Tibial nerve (tissue), 4 donors: ENCODE measurements around the gene MRPL16.

ENCODE experiments used
- EP300 ChIP-seq, 2 donors: sonication (generic); formaldehyde crosslinking; IDR thresholded peaks; one replicate each; pipeline ENCODE4 v1.6.1; 2017; ENCODE audit warnings: antibody characterized with exemption in 2 of 2, mild to moderate bottlenecking in 1 of 2
- POLR2A ChIP-seq, 2 donors: fragments of 450-650 bp; IDR thresholded peaks; one replicate each; pipeline ENCODE4 v1.6.1; 2017; ENCODE audit warnings: antibody characterized with exemption in 2 of 2, mild to moderate bottlenecking in 2 of 2, moderate library complexity in 2 of 2
- TF ChIP-seq, protein P1 (sequence below), 5 experiments: fragments of 200-600 bp in 3 of 5; fragments of 450-650 bp in 2 of 5; sonication (generic) in 3 of 5; IDR thresholded peaks; one replicate each; pipeline ENCODE4 v1.5.1; 2016 to 2019; ENCODE audit warnings: antibody characterized with exemption in 5 of 5, mild to moderate bottlenecking in 3 of 5, moderate library complexity in 2 of 5

DNA sequence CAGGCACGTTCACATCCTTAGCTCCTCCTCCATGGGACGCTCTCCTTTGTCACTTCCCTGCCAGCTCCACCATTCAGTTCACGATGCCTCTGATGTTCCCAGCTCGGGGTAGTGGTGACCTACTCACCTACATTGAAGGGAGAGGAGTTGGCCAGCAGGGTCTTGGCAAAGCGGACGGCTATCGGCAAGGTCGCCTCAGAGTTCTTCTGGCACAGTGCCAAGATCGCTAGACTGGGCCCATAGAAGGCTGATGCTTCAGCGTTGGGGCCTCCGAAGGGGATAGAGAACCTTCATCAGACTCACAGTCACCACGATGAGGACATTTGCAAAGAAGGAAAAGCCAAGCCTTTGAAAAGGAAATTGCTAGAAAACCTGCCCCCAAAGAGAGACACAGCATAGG, 31.7 kb upstream of the MRPL16 start:
- TF ChIP-seq, protein P1, sequence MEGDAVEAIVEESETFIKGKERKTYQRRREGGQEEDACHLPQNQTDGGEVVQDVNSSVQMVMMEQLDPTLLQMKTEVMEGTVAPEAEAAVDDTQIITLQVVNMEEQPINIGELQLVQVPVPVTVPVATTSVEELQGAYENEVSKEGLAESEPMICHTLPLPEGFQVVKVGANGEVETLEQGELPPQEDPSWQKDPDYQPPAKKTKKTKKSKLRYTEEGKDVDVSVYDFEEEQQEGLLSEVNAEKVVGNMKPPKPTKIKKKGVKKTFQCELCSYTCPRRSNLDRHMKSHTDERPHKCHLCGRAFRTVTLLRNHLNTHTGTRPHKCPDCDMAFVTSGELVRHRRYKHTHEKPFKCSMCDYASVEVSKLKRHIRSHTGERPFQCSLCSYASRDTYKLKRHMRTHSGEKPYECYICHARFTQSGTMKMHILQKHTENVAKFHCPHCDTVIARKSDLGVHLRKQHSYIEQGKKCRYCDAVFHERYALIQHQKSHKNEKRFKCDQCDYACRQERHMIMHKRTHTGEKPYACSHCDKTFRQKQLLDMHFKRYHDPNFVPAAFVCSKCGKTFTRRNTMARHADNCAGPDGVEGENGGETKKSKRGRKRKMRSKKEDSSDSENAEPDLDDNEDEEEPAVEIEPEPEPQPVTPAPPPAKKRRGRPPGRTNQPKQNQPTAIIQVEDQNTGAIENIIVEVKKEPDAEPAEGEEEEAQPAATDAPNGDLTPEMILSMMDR (IDR thresholded peaks at IDR 0.05), result no peak
- TF ChIP-seq POLR2A (IDR thresholded peaks at IDR 0.05) (no peak), EP300 (IDR thresholded peaks at IDR 0.05) (no peak)
